ENCODE data around the gene DOK7. TPM values are rescaled to one million over a fixed set of nuclear protein-coding genes. Genes with fewer than 3 reads are reported as not detected.

The DOK7 gene
- total and polyA plus RNA-seq, 2 donors = 0.33 to 1.8 TPM

DNA sequence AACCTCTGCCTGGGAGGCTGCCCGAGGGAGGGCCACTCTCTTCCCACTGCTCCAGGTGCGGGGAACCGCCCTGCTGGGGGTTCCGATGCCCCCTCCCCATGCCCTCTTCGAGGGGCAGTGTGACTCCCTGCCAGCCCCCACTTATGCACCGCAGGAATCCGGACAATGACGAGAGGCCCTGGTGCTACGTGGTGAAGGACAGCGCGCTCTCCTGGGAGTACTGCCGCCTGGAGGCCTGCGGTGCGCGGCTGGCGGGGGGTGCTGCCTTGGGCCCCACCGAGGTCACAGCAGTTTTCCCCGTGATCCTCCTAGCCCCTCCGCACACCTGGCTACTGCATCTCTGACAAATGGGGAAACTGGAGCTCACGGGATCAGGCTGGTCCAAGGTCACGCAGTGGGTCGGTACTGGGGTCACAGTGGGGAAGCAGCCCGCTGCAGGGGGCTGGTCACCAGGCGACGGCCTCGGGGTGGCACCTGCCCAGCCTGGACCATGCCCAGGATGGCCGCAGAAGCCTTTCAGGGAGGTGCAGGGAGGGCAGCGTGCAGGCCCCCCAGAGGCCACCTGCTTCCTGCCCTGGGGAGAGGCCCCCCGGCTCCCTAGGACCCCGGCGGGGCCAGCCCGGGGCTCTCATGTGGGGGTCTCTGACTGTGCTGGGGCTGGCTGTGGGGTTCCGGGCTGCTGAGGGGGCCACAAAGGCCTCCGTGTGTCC is 17.8 kb upstream of the DOK7 start:
- Histone ChIP-seq H3K4me3 (ENCODE audit: low read length in 2 of 2) (no peak overlapping the region), H3K9me3 (ENCODE audit: control insufficient read depth in 2 of 2, insufficient read depth in 1 of 2, low read length in 1 of 2) (peaks cover 0 to under 1% of the 10 kb centered on the region in 2 donors), H3K27me3 (ENCODE audit: control insufficient read depth in 2 of 2, insufficient read depth in 1 of 2, low read length in 1 of 2) (peaks cover 0 to 11% of the 10 kb centered on the region in 2 donors), H3K36me3 (ENCODE audit: control insufficient read depth in 2 of 2, insufficient read depth in 2 of 2, low read length in 1 of 2) (no peaks in the 10 kb centered on the region), H3K27ac (ENCODE audit: low read depth in 1 of 2, low read length in 1 of 2) (no peak overlapping the region), H3K4me1 (ENCODE audit: control insufficient read depth in 2 of 2, insufficient read depth in 2 of 2, low read length in 2 of 2) (no peaks in the 10 kb centered on the region)
- 89% methylated on average over 34 of the region's 34 CpGs for WGBS
- DNase-seq (ENCODE audit: low read depth in 6 of 9, low spot score in 9 of 9) = no peak

DNA sequence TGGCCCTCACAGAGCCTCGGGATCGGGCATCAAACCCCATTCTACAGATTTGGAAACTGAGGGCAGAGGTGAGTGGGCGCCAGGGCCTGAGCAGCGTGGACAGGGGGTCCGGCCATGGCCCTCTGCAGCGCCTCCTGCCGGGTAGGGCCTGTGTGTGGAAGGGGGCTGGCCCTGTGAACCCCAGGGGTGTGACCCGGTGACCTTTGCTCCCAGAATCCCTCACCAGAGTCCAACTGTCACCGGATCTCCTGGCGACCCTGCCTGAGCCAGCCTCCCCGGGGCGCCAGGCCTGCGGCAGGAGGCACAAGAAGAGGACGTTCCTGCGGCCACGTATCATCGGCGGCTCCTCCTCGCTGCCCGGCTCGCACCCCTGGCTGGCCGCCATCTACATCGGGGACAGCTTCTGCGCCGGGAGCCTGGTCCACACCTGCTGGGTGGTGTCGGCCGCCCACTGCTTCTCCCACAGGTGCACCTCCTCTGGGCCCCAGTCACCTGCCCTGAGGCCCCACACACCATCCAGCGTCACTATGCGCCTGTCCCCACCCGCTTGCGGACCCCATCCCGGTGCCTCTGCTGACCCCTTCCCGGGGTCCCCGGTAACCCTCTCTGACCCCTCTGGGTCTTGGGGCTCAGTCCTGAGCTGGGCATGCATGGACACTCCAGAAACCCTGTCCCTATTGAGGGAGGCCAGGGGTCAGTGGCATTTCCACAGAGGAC is 17.1 kb upstream of the DOK7 start:
- peaks cover 0 to 13% of the 10 kb centered on the region in 2 donors for H3K27me3 ChIP-seq (ENCODE audit: control insufficient read depth in 2 of 2, insufficient read depth in 1 of 2, low read length in 1 of 2)
- H3K4me3 ChIP-seq (ENCODE audit: low read length in 2 of 2) = no peak overlapping the region
- 97% methylated on average over 34 of the region's 34 CpGs for WGBS
- DNase-seq (ENCODE audit: low read depth in 6 of 9, low spot score in 9 of 9) = no peak
- no peaks in the 10 kb centered on the region for H3K4me1 ChIP-seq (ENCODE audit: control insufficient read depth in 2 of 2, insufficient read depth in 2 of 2, low read length in 2 of 2)
- peaks cover 0 to 1% of the 10 kb centered on the region in 2 donors for H3K9me3 ChIP-seq (ENCODE audit: control insufficient read depth in 2 of 2, insufficient read depth in 1 of 2, low read length in 1 of 2)
- no peak overlapping the region for H3K27ac ChIP-seq (ENCODE audit: low read depth in 1 of 2, low read length in 1 of 2)
- no peaks in the 10 kb centered on the region for H3K36me3 ChIP-seq (ENCODE audit: control insufficient read depth in 2 of 2, insufficient read depth in 2 of 2, low read length in 1 of 2)

DNA sequence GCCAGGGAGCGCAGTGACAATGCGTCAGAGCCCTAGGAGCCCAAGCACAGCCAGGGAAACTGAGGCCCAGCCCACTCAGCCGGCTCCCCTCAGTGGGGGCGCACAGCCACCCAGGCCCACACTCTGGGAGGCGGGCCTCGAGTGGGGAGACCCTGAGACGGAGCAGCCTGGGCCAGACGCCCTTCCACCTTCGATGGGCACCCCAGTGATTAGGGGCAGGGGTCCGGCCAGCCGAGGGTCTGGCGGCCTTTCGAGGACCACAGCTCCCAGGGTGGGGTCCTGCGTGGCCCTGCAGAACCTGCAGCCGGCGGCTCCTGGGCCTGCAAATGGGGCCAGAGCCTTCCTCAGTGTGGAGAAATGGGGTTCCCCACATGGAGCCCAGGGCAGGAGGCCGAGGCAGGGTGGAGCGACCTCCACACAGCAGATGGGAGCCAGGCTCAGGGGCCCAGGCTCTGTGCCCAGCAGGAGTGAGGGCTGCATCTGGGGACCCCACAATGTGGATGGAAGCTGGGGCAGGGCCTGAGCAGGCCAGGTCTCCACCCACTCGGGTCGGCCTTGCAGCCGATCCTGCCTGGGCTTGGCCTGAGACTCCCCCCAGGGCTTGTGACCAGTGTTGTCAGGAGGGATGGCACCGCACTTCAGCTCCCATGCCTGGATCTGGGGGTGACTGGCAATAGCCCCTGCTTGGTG is 16.3 kb upstream of the DOK7 start:
- Histone ChIP-seq H3K27ac (ENCODE audit: low read depth in 1 of 2, low read length in 1 of 2) (no peak overlapping the region), H3K4me1 (ENCODE audit: control insufficient read depth in 2 of 2, insufficient read depth in 2 of 2, low read length in 2 of 2) (no peaks in the 10 kb centered on the region), H3K9me3 (ENCODE audit: control insufficient read depth in 2 of 2, insufficient read depth in 1 of 2, low read length in 1 of 2) (peaks cover 0 to 1% of the 10 kb centered on the region in 2 donors), H3K4me3 (ENCODE audit: low read length in 2 of 2) (no peak overlapping the region), H3K27me3 (ENCODE audit: control insufficient read depth in 2 of 2, insufficient read depth in 1 of 2, low read length in 1 of 2) (peaks cover 0 to 17% of the 10 kb centered on the region in 2 donors), H3K36me3 (ENCODE audit: control insufficient read depth in 2 of 2, insufficient read depth in 2 of 2, low read length in 1 of 2) (no peaks in the 10 kb centered on the region)
- WGBS = 96% methylated on average over 22 of the region's 22 CpGs
- DNase-seq (ENCODE audit: low read depth in 6 of 9, low spot score in 9 of 9) = no peak

DNA sequence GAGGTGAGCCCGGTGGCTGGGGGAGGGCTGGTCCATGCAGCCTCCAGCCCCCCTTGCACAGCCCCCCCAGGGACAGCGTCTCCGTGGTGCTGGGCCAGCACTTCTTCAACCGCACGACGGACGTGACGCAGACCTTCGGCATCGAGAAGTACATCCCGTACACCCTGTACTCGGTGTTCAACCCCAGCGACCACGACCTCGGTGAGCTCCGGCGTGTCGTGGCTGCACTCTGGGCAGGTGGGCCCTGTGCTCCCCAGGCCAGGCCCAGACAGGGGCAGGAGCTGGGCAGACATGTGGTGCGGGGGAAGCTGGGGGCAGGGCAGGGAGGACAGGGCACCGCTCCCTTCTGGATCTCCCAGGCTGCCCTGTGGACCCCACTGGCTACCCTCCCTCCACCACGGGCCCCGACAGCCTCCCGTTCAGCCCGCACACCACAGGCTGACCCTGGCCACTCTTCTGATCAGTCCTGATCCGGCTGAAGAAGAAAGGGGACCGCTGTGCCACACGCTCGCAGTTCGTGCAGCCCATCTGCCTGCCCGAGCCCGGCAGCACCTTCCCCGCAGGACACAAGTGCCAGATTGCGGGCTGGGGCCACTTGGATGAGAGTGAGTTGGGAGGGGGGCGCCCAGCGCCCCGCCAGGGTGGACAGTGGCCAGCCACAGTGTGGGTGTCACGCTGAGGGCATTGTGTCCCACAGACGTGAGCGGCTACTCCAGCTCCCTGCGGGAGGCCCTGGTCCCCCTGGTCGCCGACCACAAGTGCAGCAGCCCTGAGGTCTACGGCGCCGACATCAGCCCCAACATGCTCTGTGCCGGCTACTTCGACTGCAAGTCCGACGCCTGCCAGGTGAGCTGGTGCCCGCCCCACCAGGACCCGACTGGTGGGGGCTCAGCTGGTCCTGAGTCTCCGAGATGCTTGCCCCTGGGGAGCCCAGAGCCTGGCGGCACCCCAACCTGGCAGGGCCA is 15.4 kb upstream of the DOK7 start:
- H3K4me3 ChIP-seq (ENCODE audit: low read length in 2 of 2) = no peak overlapping the region
- no peak for DNase-seq (ENCODE audit: low read depth in 6 of 9, low spot score in 9 of 9)
- 96% methylated on average over 53 of the region's 53 CpGs for WGBS
- H3K27me3 ChIP-seq (ENCODE audit: control insufficient read depth in 2 of 2, insufficient read depth in 1 of 2, low read length in 1 of 2) = peaks cover 0 to 17% of the 10 kb centered on the region in 2 donors
- H3K4me1 ChIP-seq (ENCODE audit: control insufficient read depth in 2 of 2, insufficient read depth in 2 of 2, low read length in 2 of 2) = no peaks in the 10 kb centered on the region
- no peak overlapping the region for H3K27ac ChIP-seq (ENCODE audit: low read depth in 1 of 2, low read length in 1 of 2)
- no peaks in the 10 kb centered on the region for H3K36me3 ChIP-seq (ENCODE audit: control insufficient read depth in 2 of 2, insufficient read depth in 2 of 2, low read length in 1 of 2)
- H3K9me3 ChIP-seq (ENCODE audit: control insufficient read depth in 2 of 2, insufficient read depth in 1 of 2, low read length in 1 of 2) = peaks cover 0 to 1% of the 10 kb centered on the region in 2 donors

DNA sequence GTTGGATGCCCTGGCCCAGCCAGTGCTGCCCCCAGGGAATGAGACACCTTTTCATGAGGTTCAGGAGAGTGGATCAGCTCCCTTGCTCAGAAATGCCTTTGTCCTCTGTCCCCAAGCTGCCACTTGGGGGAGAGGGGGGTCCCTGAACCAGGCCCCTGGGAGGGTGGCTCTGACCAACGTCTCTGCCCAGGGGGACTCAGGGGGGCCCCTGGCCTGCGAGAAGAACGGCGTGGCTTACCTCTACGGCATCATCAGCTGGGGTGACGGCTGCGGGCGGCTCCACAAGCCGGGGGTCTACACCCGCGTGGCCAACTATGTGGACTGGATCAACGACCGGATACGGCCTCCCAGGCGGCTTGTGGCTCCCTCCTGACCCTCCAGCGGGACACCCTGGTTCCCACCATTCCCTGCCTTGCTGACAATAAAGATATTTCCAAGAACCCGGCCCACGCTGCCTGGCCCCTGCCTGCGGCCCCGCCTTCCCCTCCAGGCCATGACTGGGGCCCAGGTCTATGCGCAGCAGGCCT is 14.0 kb upstream of the DOK7 start:
- no peak overlapping the region for H3K27ac ChIP-seq (ENCODE audit: low read depth in 1 of 2, low read length in 1 of 2)
- H3K27me3 ChIP-seq (ENCODE audit: control insufficient read depth in 2 of 2, insufficient read depth in 1 of 2, low read length in 1 of 2) = peaks cover 0 to 17% of the 10 kb centered on the region in 2 donors
- 97% methylated on average over 21 of the region's 21 CpGs for WGBS
- no peak for DNase-seq (ENCODE audit: low read depth in 6 of 9, low spot score in 9 of 9)
- no peaks in the 10 kb centered on the region for H3K36me3 ChIP-seq (ENCODE audit: control insufficient read depth in 2 of 2, insufficient read depth in 2 of 2, low read length in 1 of 2)
- peaks cover 0 to 1% of the 10 kb centered on the region in 2 donors for H3K9me3 ChIP-seq (ENCODE audit: control insufficient read depth in 2 of 2, insufficient read depth in 1 of 2, low read length in 1 of 2)
- H3K4me3 ChIP-seq (ENCODE audit: low read length in 2 of 2) = no peak overlapping the region
- H3K4me1 ChIP-seq (ENCODE audit: control insufficient read depth in 2 of 2, insufficient read depth in 2 of 2, low read length in 2 of 2) = no peaks in the 10 kb centered on the region

DNA sequence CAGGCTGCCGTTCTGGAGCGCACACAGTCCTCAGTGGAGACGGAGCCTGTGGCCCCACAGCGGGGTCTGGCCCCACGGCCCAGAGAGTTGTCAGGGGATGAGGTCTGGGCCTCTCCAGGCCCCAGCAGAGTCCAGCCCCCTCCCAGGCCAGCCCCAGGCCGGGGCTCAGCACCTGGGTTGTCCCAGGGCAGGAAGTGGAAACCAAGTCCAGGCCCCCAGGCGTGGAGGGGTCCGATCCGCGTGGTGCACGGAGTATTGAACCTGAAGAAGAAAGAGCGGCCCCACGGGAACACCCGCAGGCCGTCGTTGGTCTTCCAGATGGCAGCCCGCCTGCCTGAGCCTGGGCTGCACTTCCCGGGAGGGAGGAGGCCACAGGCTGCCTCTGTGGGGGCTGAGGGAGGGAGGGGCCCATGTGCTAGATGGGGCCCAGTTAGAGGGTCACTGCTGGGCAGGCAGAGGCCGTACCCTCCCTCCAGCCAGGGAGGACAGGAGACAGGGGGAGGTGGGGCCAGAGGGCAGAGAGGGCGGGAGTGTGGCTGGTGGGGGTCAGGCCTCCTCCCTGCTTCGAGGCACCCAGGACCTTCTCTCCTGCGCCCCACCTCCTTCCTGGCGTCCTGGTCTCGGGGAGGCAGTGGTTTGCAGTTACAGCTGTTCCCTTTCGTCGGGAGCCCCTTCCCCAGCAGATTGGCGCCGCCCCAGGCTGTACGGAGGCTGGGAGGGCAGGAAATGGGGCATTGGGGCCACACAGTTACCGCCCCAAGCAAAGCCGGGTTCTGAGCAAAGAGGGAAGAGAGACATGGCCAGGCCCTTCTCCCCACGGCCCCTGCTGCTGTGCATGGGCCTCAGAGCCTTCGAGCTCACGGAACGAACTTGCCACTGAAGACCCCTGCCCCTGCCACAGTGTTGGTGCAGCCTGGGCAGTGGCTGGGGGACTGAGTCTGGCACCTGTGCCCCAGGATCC is 13.3 kb upstream of the DOK7 start:
- Histone ChIP-seq H3K36me3 (ENCODE audit: control insufficient read depth in 2 of 2, insufficient read depth in 2 of 2, low read length in 1 of 2) (no peaks in the 10 kb centered on the region), H3K4me1 (ENCODE audit: control insufficient read depth in 2 of 2, insufficient read depth in 2 of 2, low read length in 2 of 2) (no peaks in the 10 kb centered on the region), H3K27me3 (ENCODE audit: control insufficient read depth in 2 of 2, insufficient read depth in 1 of 2, low read length in 1 of 2) (peaks cover 0 to 17% of the 10 kb centered on the region in 2 donors), H3K4me3 (ENCODE audit: low read length in 2 of 2) (no peak overlapping the region), H3K27ac (ENCODE audit: low read depth in 1 of 2, low read length in 1 of 2) (no peak overlapping the region), H3K9me3 (ENCODE audit: control insufficient read depth in 2 of 2, insufficient read depth in 1 of 2, low read length in 1 of 2) (peaks cover 0 to 1% of the 10 kb centered on the region in 2 donors)
- DNase-seq (ENCODE audit: low read depth in 6 of 9, low spot score in 9 of 9) = no peak
- WGBS = 76% methylated on average over 35 of the region's 35 CpGs

DNA sequence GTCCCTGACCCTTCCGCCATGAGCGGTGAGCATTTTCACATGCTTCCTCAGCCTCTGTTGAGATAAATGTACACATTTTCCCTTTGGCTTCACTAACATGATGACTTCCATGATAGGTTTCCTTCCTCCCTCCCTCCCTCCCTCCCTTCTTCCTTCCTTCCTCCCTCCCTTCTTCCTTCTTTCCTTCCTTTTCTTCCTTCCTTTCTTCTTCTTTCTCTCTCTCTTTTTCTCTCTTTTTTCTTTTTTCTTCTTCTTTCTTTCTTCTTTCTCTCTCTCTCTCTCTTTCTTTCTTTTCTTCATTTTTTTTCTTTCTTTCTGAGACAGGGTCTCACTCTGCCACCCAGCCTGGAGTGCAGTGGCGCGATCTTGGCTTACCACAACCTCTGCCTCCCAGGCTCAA is 12.5 kb upstream of the DOK7 start:
- peaks cover under 1 to 1% of the 10 kb centered on the region in 2 donors for H3K9me3 ChIP-seq (ENCODE audit: control insufficient read depth in 2 of 2, insufficient read depth in 1 of 2, low read length in 1 of 2)
- H3K4me1 ChIP-seq (ENCODE audit: control insufficient read depth in 2 of 2, insufficient read depth in 2 of 2, low read length in 2 of 2) = no peaks in the 10 kb centered on the region
- no peak overlapping the region for H3K4me3 ChIP-seq (ENCODE audit: low read length in 2 of 2)
- no peaks in the 10 kb centered on the region for H3K36me3 ChIP-seq (ENCODE audit: control insufficient read depth in 2 of 2, insufficient read depth in 2 of 2, low read length in 1 of 2)
- 98% methylated on average over 4 of the region's 4 CpGs for WGBS
- H3K27ac ChIP-seq (ENCODE audit: low read depth in 1 of 2, low read length in 1 of 2) = no peak overlapping the region
- DNase-seq (ENCODE audit: low read depth in 6 of 9, low spot score in 9 of 9) = no peak
- peaks cover 0 to 17% of the 10 kb centered on the region in 2 donors for H3K27me3 ChIP-seq (ENCODE audit: control insufficient read depth in 2 of 2, insufficient read depth in 1 of 2, low read length in 1 of 2)

Data from thymus (tissue), 11 donors.